GM12891 (cell line): Measurements from ENCODE around the gene MIPEP.

Source experiments
- POLR2A ChIP-seq: IDR thresholded peaks from 2 replicates; pipeline ENCODE4 v1.6.1; 2011; ENCODE audit warnings: low read depth, low read length, control low read depth
- POLR2AphosphoS5 ChIP-seq: IDR thresholded peaks from 2 replicates; pipeline ENCODE4 v1.6.1; 2011; ENCODE audit warnings: low read depth, low read length, control low read depth
- TAF1 ChIP-seq: IDR thresholded peaks from 2 replicates; pipeline ENCODE4 v1.6.1; 2011; ENCODE audit warnings: low read depth, low read length, control low read depth

DNA sequence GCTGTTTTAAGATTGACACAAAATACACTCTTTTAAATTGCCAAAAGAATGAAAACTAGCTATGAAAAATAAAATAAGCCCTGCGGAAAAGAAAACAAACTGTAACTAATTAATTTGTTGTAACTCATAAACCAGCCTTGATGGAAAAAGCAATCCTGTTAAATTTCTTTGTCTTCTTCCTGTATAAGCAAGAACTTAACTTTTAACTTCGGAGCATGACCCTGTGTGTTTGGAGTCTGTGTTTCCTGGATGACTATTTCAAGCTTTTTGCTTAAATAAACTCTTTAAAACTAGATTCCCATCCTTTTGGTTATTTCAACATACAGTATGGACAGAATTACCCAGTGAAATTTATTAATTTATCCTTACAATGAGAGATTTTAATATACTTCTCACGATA lies 196.4 kb downstream of the MIPEP start:
- no peak for TF ChIP-seq TAF1
- TF ChIP-seq POLR2A = no peak
- TF ChIP-seq POLR2AphosphoS5 = no peak
